Endothelial cell of umbilical vein (primary cell): ENCODE results near the gene GLDN. TPM values are rescaled to one million over a fixed set of nuclear protein-coding genes. Genes with fewer than 3 reads are reported as not detected.
A peak's percentile ranks its signal among the peaks of the same experiment; 100 is the strongest.

Experiments
- BruUV-seq: library from RNA; stranded (reverse); fragments of 400-500 nt; replicated peaks from 2 replicates; lab custom pipeline; 2021; lab: Mats Ljungman, UMichigan
- CTCF ChIA-PET: fragments of 300-600, 350-600 bp; sonication (Branson Sonifier 250); formaldehyde crosslinking; loops from one replicate; lab custom pipeline; 2021; ENCODE audit warnings: antibody characterized with exemption, inconsistent platforms; lab: Charles Lee
- POLR2A ChIA-PET: fragments of 300-600, 350-600 bp; sonication (Branson Sonifier 250); formaldehyde crosslinking; loops from one replicate; lab custom pipeline; 2021; ENCODE audit warnings: antibody characterized with exemption, inconsistent platforms; lab: Charles Lee
- DNase-seq: peaks from one replicate; pipeline ENCODE4 v3.0.0-alpha.2; 2011; ENCODE audit warnings: low read depth, low spot score
- FAIRE-seq: peaks from 2 replicates; lab custom pipeline; 2011; peaks lifted over from hg19 to GRCh38; lab: Jason Lieb, UNC
- H2AFZ ChIP-seq: 2 replicates; pipeline ENCODE4 v1.6.0; 2012; ENCODE audit warnings: low read depth, low read length, control low read depth, inconsistent platforms
- H3K27ac ChIP-seq: 2 replicates; pipeline ENCODE4 v1.5.1; 2011; ENCODE audit warnings: low read depth, mild to moderate bottlenecking, control low read depth, low read length, moderate library complexity; ENCODE audit not compliant: insufficient read depth
- H3K27me3 ChIP-seq, 2 experiments: 2 replicates each; pipeline versions ENCODE4 v1.6.0 to v1.6.1; 2011; ENCODE audit warnings: low read length in 2 of 2, mixed read lengths in 1 of 2; ENCODE audit not compliant: control insufficient read depth in 2 of 2, insufficient read depth in 2 of 2
- H3K36me3 ChIP-seq, 2 experiments: 2 replicates in 1 of 2; 3 replicates in 1 of 2; pipeline ENCODE4 v1.5.1; 2011; ENCODE audit warnings: low read length in 2 of 2, mild to moderate bottlenecking in 1 of 2, moderate library complexity in 1 of 2; ENCODE audit not compliant: control insufficient read depth in 2 of 2, insufficient read depth in 2 of 2; ENCODE audit errors: extremely low read depth in 1 of 2
- H3K4me1 ChIP-seq: 3 replicates; pipeline ENCODE4 v1.5.1; 2011; ENCODE audit warnings: mild to moderate bottlenecking, low read length; ENCODE audit not compliant: control insufficient read depth, insufficient read depth; ENCODE audit errors: extremely low read depth
- H3K4me2 ChIP-seq: 2 replicates; pipeline ENCODE4 v1.6.1; 2011; ENCODE audit warnings: low read length, control low read depth, mixed read lengths; ENCODE audit not compliant: insufficient read depth
- H3K4me3 ChIP-seq, 3 experiments: fragments of 200-600 bp in 1 of 3; sonication (generic), shearing (Covaris generic) in 1 of 3; replicated peaks in 1 of 3; 2 replicates each; pipeline ENCODE4 v1.5.1; 2011 to 2016; ENCODE audit warnings: control low read depth in 3 of 3, low read length in 3 of 3, mild to moderate bottlenecking in 2 of 3, inconsistent platforms in 1 of 3, low read depth in 1 of 3, moderate library complexity in 1 of 3; ENCODE audit not compliant: insufficient read depth in 1 of 3
- H3K79me2 ChIP-seq: 2 replicates; pipeline ENCODE4 v1.6.0; 2012; ENCODE audit warnings: low read length, inconsistent platforms; ENCODE audit not compliant: control insufficient read depth, insufficient read depth
- H3K9ac ChIP-seq: replicated peaks from 2 replicates; pipeline ENCODE3; 2011; ENCODE audit warnings: low read length, control low read depth; ENCODE audit not compliant: insufficient read depth; ENCODE audit errors: extremely low read depth
- H3K9me1 ChIP-seq: replicated peaks from 3 replicates; pipeline ENCODE4 v1.6.0; 2011; ENCODE audit warnings: mild to moderate bottlenecking, low read length; ENCODE audit not compliant: control insufficient read depth, insufficient read depth; ENCODE audit errors: extremely low read depth
- H3K9me3 ChIP-seq: replicated peaks from 2 replicates; pipeline ENCODE4 v1.5.1; 2012; ENCODE audit warnings: low read length, inconsistent platforms; ENCODE audit not compliant: control insufficient read depth, insufficient read depth
- H4K20me1 ChIP-seq: replicated peaks from 2 replicates; pipeline ENCODE3; 2011; ENCODE audit warnings: mild to moderate bottlenecking, low read length; ENCODE audit not compliant: control insufficient read depth, insufficient read depth; ENCODE audit errors: extremely low read depth
- EZH2 ChIP-seq: IDR thresholded peaks from 2 replicates; pipeline ENCODE4 v1.6.1; 2012; ENCODE audit warnings: borderline replicate concordance, low read depth, mild to moderate bottlenecking, moderate library complexity, low read length, inconsistent platforms; ENCODE audit not compliant: severe bottlenecking
- FOS ChIP-seq: IDR thresholded peaks from 2 replicates; pipeline ENCODE4 v1.6.1; 2011; ENCODE audit warnings: mild to moderate bottlenecking, low read length, moderate library complexity, borderline replicate concordance; ENCODE audit not compliant: insufficient read depth
- GATA2 ChIP-seq: IDR thresholded peaks from 2 replicates; pipeline ENCODE4 v1.7.0; 2011; ENCODE audit warnings: low read depth, mild to moderate bottlenecking, moderate library complexity, mixed read lengths, low read length; ENCODE audit not compliant: insufficient read length, insufficient read depth
- JUN ChIP-seq: IDR thresholded peaks from 2 replicates; pipeline ENCODE4 v1.6.1; 2011; ENCODE audit warnings: borderline replicate concordance, low read depth; ENCODE audit not compliant: insufficient read length, insufficient read depth
- MYC ChIP-seq: IDR thresholded peaks from one replicate; pipeline ENCODE4 v1.6.1; 2011; ENCODE audit warnings: mild to moderate bottlenecking, low read depth, low read length
- POLR2A ChIP-seq: IDR thresholded peaks from 2 replicates; pipeline ENCODE4 v1.6.1; 2012; ENCODE audit warnings: low read depth, mild to moderate bottlenecking, control low read depth, low read length
- POLR2AphosphoS5 ChIP-seq: IDR thresholded peaks from 2 replicates; pipeline ENCODE4 v1.6.1; 2012; ENCODE audit warnings: low read depth, mild to moderate bottlenecking, control low read depth, low read length, moderate library complexity; ENCODE audit not compliant: insufficient read depth
- dilution Hi-C: fragments of 300-500 bp; cut with MboI; formaldehyde crosslinking; loops from one replicate; pipeline ENCODE4 v1.15.0; 2019; ENCODE audit warnings: low sequenced_read_pairs; ENCODE audit not compliant: extremely low pct_ligation_motif_present
- intact Hi-C: fragments of 100-400 bp; cut with micrococcal nuclease; formaldehyde crosslinking; loops from one replicate; pipeline ENCODE4 v1.10.0; 2022
- polyA plus RNA-seq, 4 experiments: library from polyadenylated mRNA; depleted of rRNA in 3 of 4; stranded (reverse) in 3 of 4; unstranded in 1 of 4; fragments of >200 nt; gene quantifications; 2 replicates each; pipeline versions ENCODE4 v1.2.1 to v1.2.3, GENCODE V29; 2011 to 2012; ENCODE audit warnings: missing spikeins in 1 of 4
- total RNA-seq: library from RNA; stranded (reverse); gene quantifications from 2 replicates; pipeline ENCODE4 v1.2.3, GENCODE V29; 2021
- TF ChIP-seq, protein P1 (sequence below): IDR thresholded peaks from 2 replicates; pipeline ENCODE4 v1.6.1; 2011; ENCODE audit not compliant: insufficient read depth, insufficient read length
- TF ChIP-seq, protein P2 (sequence below), 2 donors: IDR thresholded peaks; 1 replicate in 1 of 2; 2 replicates in 1 of 2; pipeline ENCODE4 v1.5.1; 2011; ENCODE audit warnings: low read length in 2 of 2, mild to moderate bottlenecking in 2 of 2, moderate library complexity in 2 of 2, control low read depth in 1 of 2, inconsistent platforms in 1 of 2, low read depth in 1 of 2; ENCODE audit not compliant: insufficient read depth in 1 of 2; ENCODE audit errors: extremely low read depth in 1 of 2

The GLDN gene
- total and polyA plus RNA-seq, 2 donors (not counting 3 experiments of a cell fraction or from before 2014, with no cell fraction given): not detected

DNA sequence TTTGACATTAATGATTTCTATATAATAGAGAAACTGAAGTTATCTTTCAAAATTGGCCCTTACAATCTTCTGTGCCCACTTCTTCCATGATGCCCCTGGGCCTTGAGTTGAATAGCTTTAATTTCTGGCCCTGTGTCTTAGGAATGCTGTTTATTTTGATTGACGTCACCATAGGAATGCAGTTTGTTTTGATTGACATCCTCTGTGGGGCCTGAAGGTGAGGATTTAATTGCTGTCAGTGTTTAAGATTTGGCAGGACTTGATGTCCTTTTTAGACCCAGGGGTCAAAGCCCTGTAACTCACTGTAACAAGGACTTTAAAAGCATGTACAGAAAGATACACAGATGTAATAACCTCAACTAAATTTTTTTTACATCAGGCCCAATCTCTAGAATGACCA is 83.3 kb downstream of the GLDN start:
- Histone ChIP-seq H4K20me1 (no peaks in the 10 kb centered on the region), H3K9me3 (no peaks in the 10 kb centered on the region), H3K4me3 (no peak overlapping the region), H3K4me1 (no peaks in the 10 kb centered on the region), H3K79me2 (no peaks in the 10 kb centered on the region), H3K27ac (no peak overlapping the region), H3K27me3 (peaks cover 0 to 2% of the 10 kb centered on the region in 2 experiments), H3K9me1 (no peaks in the 10 kb centered on the region), H3K9ac (no peak overlapping the region), H3K36me3 (no peaks in the 10 kb centered on the region), H3K4me2 (no peak overlapping the region), H2AFZ (no peak overlapping the region)
- BruUV-seq: no TSS peak
- CTCF ChIA-PET: interaction anchor here (0.9 to 1.7 kb wide), 6 partner anchors 14 to 262 kb away, joined by 3 to 10 read pairs (median 5); no protein-coding TSS in a partner anchor
- DNase-seq: peak; percentile 8
- TF ChIP-seq MYC (no peak), GATA2 (no peak), POLR2A (no peak), FOS (no peak), POLR2AphosphoS5 (no peak), EZH2 (no peak), JUN (no peak)
- TF ChIP-seq, protein P1, sequence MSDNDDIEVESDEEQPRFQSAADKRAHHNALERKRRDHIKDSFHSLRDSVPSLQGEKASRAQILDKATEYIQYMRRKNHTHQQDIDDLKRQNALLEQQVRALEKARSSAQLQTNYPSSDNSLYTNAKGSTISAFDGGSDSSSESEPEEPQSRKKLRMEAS: no peak
- TF ChIP-seq, protein P2, sequence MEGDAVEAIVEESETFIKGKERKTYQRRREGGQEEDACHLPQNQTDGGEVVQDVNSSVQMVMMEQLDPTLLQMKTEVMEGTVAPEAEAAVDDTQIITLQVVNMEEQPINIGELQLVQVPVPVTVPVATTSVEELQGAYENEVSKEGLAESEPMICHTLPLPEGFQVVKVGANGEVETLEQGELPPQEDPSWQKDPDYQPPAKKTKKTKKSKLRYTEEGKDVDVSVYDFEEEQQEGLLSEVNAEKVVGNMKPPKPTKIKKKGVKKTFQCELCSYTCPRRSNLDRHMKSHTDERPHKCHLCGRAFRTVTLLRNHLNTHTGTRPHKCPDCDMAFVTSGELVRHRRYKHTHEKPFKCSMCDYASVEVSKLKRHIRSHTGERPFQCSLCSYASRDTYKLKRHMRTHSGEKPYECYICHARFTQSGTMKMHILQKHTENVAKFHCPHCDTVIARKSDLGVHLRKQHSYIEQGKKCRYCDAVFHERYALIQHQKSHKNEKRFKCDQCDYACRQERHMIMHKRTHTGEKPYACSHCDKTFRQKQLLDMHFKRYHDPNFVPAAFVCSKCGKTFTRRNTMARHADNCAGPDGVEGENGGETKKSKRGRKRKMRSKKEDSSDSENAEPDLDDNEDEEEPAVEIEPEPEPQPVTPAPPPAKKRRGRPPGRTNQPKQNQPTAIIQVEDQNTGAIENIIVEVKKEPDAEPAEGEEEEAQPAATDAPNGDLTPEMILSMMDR (IDR thresholded peaks at IDR 0.05; ENCODE audit: extremely low read depth in 1 of 2, insufficient read depth in 1 of 2, low read depth in 1 of 2, low read length in 2 of 2): no peak
- dilution Hi-C loops (no loop called here), intact Hi-C loops (no loop called here)
- FAIRE-seq: no peak
- POLR2A ChIA-PET: no interaction called here
